ENCODE results near the gene STOM. TPM values are rescaled to one million over a fixed set of nuclear protein-coding genes. Genes with fewer than 3 reads are reported as not detected.
A peak's percentile ranks its signal among the peaks of the same experiment; 100 is the strongest.

The STOM gene
- total and polyA plus RNA-seq, 2 of the 8 experiments (the other 6 are each of a cell fraction or from before 2014, with no cell fraction given), result 25.2 to 60.4 TPM

DNA sequence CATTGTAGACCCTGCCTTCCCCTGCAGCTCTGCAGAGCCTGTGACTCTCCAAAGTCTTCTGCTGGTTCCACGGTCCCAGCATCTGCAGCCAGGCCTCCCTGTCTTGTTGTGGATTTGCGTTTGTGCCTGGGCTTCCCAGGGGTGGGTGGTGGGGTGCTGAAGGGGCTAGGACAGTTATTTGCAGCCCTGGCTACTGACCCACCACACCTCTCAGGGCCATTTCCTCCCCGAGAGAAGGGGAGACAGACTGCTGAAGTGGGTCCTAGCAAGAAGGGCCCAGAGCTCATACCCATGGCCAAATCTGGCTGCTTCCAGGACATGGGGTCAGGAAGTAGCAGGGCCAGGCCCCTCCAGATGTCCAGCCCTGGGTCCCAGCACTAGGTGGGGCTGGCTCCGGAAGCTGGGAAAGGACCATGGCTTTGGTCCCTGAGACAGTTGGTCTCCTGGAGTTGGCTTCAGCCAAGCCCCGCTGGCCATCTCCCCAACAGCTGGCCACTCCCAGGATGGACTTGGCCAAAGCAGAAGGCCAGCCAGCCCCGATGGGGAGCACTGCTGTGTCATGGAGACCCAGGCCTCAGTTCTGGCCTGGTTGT lies 75.8 kb downstream of the STOM start:
- H4K5ac ChIP-seq (ENCODE audit: insufficient read length, low read depth, low read length), result no peak overlapping the region
- no peak overlapping the region for H3K9ac ChIP-seq (replicated peaks in 1 of 4; ENCODE audit: extremely low read depth in 1 of 4, low read depth in 3 of 4, low read length in 3 of 4)
- H3K79me2 ChIP-seq (ENCODE audit: control insufficient read depth in 1 of 2, insufficient read depth in 2 of 2, low read length in 2 of 2), result no peaks in the 10 kb centered on the region
- H3K4me2 ChIP-seq (ENCODE audit: insufficient read depth in 1 of 2, low read depth in 2 of 2, low read length in 2 of 2), result no peak overlapping the region
- no peak overlapping the region for H3K4ac ChIP-seq (replicated peaks; ENCODE audit: insufficient read length, low read depth, low read length)
- no peak overlapping the region for H2AK5ac ChIP-seq (ENCODE audit: low read depth, low read length)
- H3K56ac ChIP-seq (replicated peaks; ENCODE audit: insufficient read length, low read depth, low read length), result no peak overlapping the region
- DNase-seq (ENCODE audit: low read depth in 1 of 2, low spot score in 2 of 2) (no peak), FAIRE-seq (no peak)
- peaks cover 2% of the 10 kb centered on the region; the same call in 1 of the 2 replicates for H3K23me2 ChIP-seq (ENCODE audit: low read depth, low read length)
- H3K27me3 ChIP-seq (replicated peaks in 1 of 4; ENCODE audit: control insufficient read depth in 3 of 4, extremely low read depth in 1 of 4, insufficient read depth in 3 of 4, low read length in 3 of 4), result peaks cover 0 to 3% (median 2%) of the 10 kb centered on the region in 4 experiments; a peak in 3 of 7 replicates
- POLR2A ChIA-PET (ENCODE audit: partially characterized antibody), result no interaction called here
- H3K79me1 ChIP-seq (ENCODE audit: low read depth, low read length), result no peaks in the 10 kb centered on the region; the same call in 1 of the 2 replicates
- no peaks in the 10 kb centered on the region for H3K9me3 ChIP-seq (ENCODE audit: insufficient read depth in 2 of 2, low read depth in 1 of 2, low read length in 1 of 2)
- H2AFZ ChIP-seq (ENCODE audit: low read length), result no peak overlapping the region
- H2BK15ac ChIP-seq (ENCODE audit: low read length), result no peak overlapping the region
- H3K36me3 ChIP-seq (ENCODE audit: control insufficient read depth in 2 of 4, insufficient read depth in 4 of 4, low read length in 3 of 4), result no peaks in the 10 kb centered on the region
- H2BK12ac ChIP-seq (ENCODE audit: low read depth, low read length), result no peak overlapping the region
- H3K4me3 ChIP-seq (ENCODE audit: extremely low read depth in 1 of 4, insufficient read depth in 2 of 4, low read depth in 3 of 4, low read length in 4 of 4), result no peak overlapping the region
- no peak overlapping the region for H3K14ac ChIP-seq (ENCODE audit: insufficient read length)
- WGBS, 2 experiments (ENCODE audit: extremely low coverage in 1 of 2, insufficient coverage in 1 of 2, insufficient read length in 1 of 2, insufficient replicate concordance in 2 of 2, low coverage in 1 of 2, low lambda C conversion rate in 2 of 2, missing lambda C conversion rate in 1 of 2), result 90% methylated on average over 6 of the region's 6 CpGs; no CpG with 5 or more reads in 1 of the 2 experiments
- no peak overlapping the region for H3K27ac ChIP-seq (ENCODE audit: low read depth, low read length)
- no peak overlapping the region for H2BK20ac ChIP-seq (ENCODE audit: low read length)
- H2BK120ac ChIP-seq (replicated peaks; ENCODE audit: low read depth, low read length), result no peak overlapping the region
- H4K20me1 ChIP-seq (replicated peaks in 1 of 2; ENCODE audit: control insufficient read depth in 1 of 2, insufficient read depth in 2 of 2, low read length in 2 of 2), result peaks cover 7 to 9% of the 10 kb centered on the region in 2 experiments
- H4K8ac ChIP-seq (ENCODE audit: extremely low read depth, insufficient read depth, low read length), result no peak overlapping the region
- TF ChIP-seq, protein P1, sequence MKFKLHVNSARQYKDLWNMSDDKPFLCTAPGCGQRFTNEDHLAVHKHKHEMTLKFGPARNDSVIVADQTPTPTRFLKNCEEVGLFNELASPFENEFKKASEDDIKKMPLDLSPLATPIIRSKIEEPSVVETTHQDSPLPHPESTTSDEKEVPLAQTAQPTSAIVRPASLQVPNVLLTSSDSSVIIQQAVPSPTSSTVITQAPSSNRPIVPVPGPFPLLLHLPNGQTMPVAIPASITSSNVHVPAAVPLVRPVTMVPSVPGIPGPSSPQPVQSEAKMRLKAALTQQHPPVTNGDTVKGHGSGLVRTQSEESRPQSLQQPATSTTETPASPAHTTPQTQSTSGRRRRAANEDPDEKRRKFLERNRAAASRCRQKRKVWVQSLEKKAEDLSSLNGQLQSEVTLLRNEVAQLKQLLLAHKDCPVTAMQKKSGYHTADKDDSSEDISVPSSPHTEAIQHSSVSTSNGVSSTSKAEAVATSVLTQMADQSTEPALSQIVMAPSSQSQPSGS (IDR thresholded peaks at IDR 0.05; ENCODE audit: low read length), result no peak
- no peak overlapping the region for H2BK5ac ChIP-seq (ENCODE audit: low read depth, low read length)
- peak overlapping the region; percentile 5 for H4K91ac ChIP-seq (replicated peaks; ENCODE audit: insufficient read length, low read length)
- H3K18ac ChIP-seq (ENCODE audit: extremely low read depth, low read length), result no peak overlapping the region
- no peak overlapping the region for H3K23ac ChIP-seq (ENCODE audit: insufficient read length)
- peaks cover 10 to 24% (median 19%) of the 10 kb centered on the region in 4 experiments for H3K4me1 ChIP-seq (replicated peaks in 1 of 4; ENCODE audit: control insufficient read depth in 3 of 4, insufficient read depth in 4 of 4, low read length in 3 of 4)
- CTCF ChIA-PET (ENCODE audit: partially characterized antibody), result interaction anchor here (0.6 to 3.2 kb wide), 7 partner anchors 14 to 728 kb away, joined by 3 to 15 read pairs (median 4); partner anchors contain the start of gene GSN
